ENCODE data around the gene LRRIQ1. TPM values are rescaled to one million over a fixed set of nuclear protein-coding genes. Genes with fewer than 3 reads are reported as not detected.

The LRRIQ1 gene
- total and polyA plus RNA-seq, 2 of the 8 experiments (the other 6 are each of a cell fraction or from before 2014, with no cell fraction given) = 0.24 to 0.76 TPM

GRCh38 chr12:85016413-85016812, 19.7 kb upstream of the LRRIQ1 start:
- H3K4ac ChIP-seq (replicated peaks; ENCODE audit: insufficient read length, low read depth, low read length) = no peak overlapping the region
- H3K27ac ChIP-seq (ENCODE audit: low read depth, low read length) = no peak overlapping the region
- no peak overlapping the region for H4K5ac ChIP-seq (ENCODE audit: insufficient read length, low read depth, low read length)
- DNase-seq (ENCODE audit: low read depth in 1 of 2, low spot score in 2 of 2) = no peak
- H3K27me3 ChIP-seq (replicated peaks in 1 of 4; ENCODE audit: control insufficient read depth in 3 of 4, extremely low read depth in 1 of 4, insufficient read depth in 3 of 4, low read length in 3 of 4) = no peaks in the 10 kb centered on the region
- H2AFZ ChIP-seq (ENCODE audit: low read length) = no peak overlapping the region
- H3K9me3 ChIP-seq (ENCODE audit: insufficient read depth in 2 of 2, low read depth in 1 of 2, low read length in 1 of 2) = no peaks in the 10 kb centered on the region
- ChIA-PET POLR2A (ENCODE audit: partially characterized antibody) (interaction anchor here (0.6 kb wide), 2 partner anchors 14 to 19 kb away, joined by 3 to 4 read pairs; partner anchors contain the start of gene TSPAN19), CTCF (ENCODE audit: partially characterized antibody) (interaction anchor here (1.7 kb wide), 1 partner anchor 141 kb away, joined by 5 read pairs; no protein-coding TSS in a partner anchor)
- H3K79me2 ChIP-seq (ENCODE audit: control insufficient read depth in 1 of 2, insufficient read depth in 2 of 2, low read length in 2 of 2) = no peaks in the 10 kb centered on the region
- H3K36me3 ChIP-seq (ENCODE audit: control insufficient read depth in 2 of 4, insufficient read depth in 4 of 4, low read length in 3 of 4) = no peaks in the 10 kb centered on the region
- H3K4me1 ChIP-seq (replicated peaks in 1 of 4; ENCODE audit: control insufficient read depth in 3 of 4, insufficient read depth in 4 of 4, low read length in 3 of 4) = no peaks in the 10 kb centered on the region
- no peaks in the 10 kb centered on the region for H3K79me1 ChIP-seq (ENCODE audit: low read depth, low read length)
- H3K23ac ChIP-seq (ENCODE audit: insufficient read length) = no peak overlapping the region
- H2BK120ac ChIP-seq (replicated peaks; ENCODE audit: low read depth, low read length) = no peak overlapping the region
- H2BK5ac ChIP-seq (ENCODE audit: low read depth, low read length) = no peak overlapping the region
- H2AK5ac ChIP-seq (ENCODE audit: low read depth, low read length) = no peak overlapping the region
- H3K18ac ChIP-seq (ENCODE audit: extremely low read depth, low read length) = no peak overlapping the region
- no peak overlapping the region for H3K4me2 ChIP-seq (ENCODE audit: insufficient read depth in 1 of 2, low read depth in 2 of 2, low read length in 2 of 2)
- H3K56ac ChIP-seq (replicated peaks; ENCODE audit: insufficient read length, low read depth, low read length) = no peak overlapping the region
- WGBS, 2 experiments (ENCODE audit: extremely low coverage in 1 of 2, insufficient coverage in 1 of 2, insufficient read length in 1 of 2, insufficient replicate concordance in 2 of 2, low coverage in 1 of 2, low lambda C conversion rate in 2 of 2, missing lambda C conversion rate in 1 of 2) = 93% methylated on average over 1 of the region's 1 CpG; no CpG with 5 or more reads in 1 of the 2 experiments
- TF ChIP-seq POLR2AphosphoS5 (IDR thresholded peaks at IDR 0.05; ENCODE audit: low read depth, low read length) = no peak
- no peak for TF ChIP-seq POU5F1 (IDR thresholded peaks at IDR 0.05; ENCODE audit: low read depth, low read length)
- TF ChIP-seq RAD21 (IDR thresholded peaks at IDR 0.05 in 1 of 2, conservative IDR thresholded peaks at IDR 0.05 in 1 of 2; ENCODE audit: low read depth in 2 of 2, low read length in 2 of 2) = no peak
- no peak for TF ChIP-seq JUN (IDR thresholded peaks at IDR 0.05; ENCODE audit: low read depth, low read length)
- TF ChIP-seq EP300 (IDR thresholded peaks at IDR 0.05; ENCODE audit: borderline replicate concordance in 1 of 2, low read depth in 2 of 2, low read length in 2 of 2) = no peak
- TF ChIP-seq TAF1 (IDR thresholded peaks at IDR 0.05; ENCODE audit: low read depth, low read length) = no peak
- no peak overlapping the region for H4K91ac ChIP-seq (replicated peaks; ENCODE audit: insufficient read length, low read length)
- H3K4me3 ChIP-seq (ENCODE audit: extremely low read depth in 1 of 4, insufficient read depth in 2 of 4, low read depth in 3 of 4, low read length in 4 of 4) = no peak overlapping the region
- FAIRE-seq = no peak
- no peak overlapping the region for H2BK20ac ChIP-seq (ENCODE audit: low read length)
- H3K14ac ChIP-seq (ENCODE audit: insufficient read length) = no peak overlapping the region
- H3K23me2 ChIP-seq (ENCODE audit: low read depth, low read length) = no peaks in the 10 kb centered on the region
- H4K8ac ChIP-seq (ENCODE audit: extremely low read depth, insufficient read depth, low read length) = no peak overlapping the region
- H2BK12ac ChIP-seq (ENCODE audit: low read depth, low read length) = no peak overlapping the region
- H4K20me1 ChIP-seq (replicated peaks in 1 of 2; ENCODE audit: control insufficient read depth in 1 of 2, insufficient read depth in 2 of 2, low read length in 2 of 2) = no peaks in the 10 kb centered on the region
- H3K9ac ChIP-seq (replicated peaks in 1 of 4; ENCODE audit: extremely low read depth in 1 of 4, low read depth in 3 of 4, low read length in 3 of 4) = no peak overlapping the region
- no peak overlapping the region for H2BK15ac ChIP-seq (ENCODE audit: low read length)

Measured in H1 (cell line).